GM18907 (cell line): ENCODE data around the gene EDAR.

Source experiments
- ATAC-seq: cut with Tn5 transposase; IDR thresholded peaks from one replicate; pipeline ENCODE4 v1.9.1; 2021; ENCODE audit warnings: mild to moderate bottlenecking, moderate library complexity; ENCODE audit not compliant: unreplicated experiment

EDAR gene

DNA sequence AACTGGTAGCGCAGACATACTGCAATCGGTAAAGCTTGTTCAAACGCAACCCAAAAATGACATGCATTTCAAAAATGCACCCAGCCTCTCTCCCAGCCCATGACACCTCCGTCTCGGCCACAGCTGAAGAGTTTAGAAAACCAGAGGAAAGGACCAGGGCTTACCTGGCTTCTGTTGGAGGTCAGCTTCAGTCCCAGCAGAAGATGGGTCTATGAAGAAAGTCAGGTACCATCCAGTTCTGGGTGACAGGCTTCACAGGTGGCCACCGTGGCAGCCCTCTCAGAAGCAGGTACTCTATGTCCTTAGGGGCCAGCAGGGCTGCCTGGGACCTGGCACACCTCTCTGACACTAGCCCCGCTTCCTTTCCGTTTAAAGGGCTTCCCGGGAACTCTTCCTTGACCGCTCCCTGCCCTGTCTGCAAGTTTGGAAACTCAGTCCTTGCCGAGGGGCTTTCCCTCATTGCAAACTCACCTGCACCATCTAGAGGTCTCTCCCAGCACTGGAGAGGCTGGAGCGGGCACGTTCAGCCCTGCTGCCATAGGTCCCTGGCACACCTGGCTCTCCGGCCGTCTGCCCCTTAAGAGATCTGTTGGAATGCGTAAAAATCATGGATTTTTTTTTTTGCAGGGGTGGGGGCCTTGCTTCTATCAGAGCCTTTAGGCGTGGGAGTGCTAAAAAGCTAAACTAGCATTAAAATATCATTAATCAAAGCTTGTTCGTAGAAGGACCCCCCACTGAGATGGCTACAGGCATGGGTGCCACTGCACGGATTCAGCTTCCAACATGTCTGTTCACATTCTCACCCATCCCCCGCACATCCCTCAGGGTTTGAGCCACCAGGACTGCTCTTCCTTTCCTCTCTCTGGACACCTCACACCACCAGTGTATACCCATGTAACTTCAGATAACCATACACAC lies at the start of gene EDAR:
TSS of gene EDAR (minus strand) at position 425 of the 918 bp plus-strand sequence. CDS start 58,206 bp downstream, outside the sequence.
- ATAC-seq, result peak; percentile 66

DNA sequence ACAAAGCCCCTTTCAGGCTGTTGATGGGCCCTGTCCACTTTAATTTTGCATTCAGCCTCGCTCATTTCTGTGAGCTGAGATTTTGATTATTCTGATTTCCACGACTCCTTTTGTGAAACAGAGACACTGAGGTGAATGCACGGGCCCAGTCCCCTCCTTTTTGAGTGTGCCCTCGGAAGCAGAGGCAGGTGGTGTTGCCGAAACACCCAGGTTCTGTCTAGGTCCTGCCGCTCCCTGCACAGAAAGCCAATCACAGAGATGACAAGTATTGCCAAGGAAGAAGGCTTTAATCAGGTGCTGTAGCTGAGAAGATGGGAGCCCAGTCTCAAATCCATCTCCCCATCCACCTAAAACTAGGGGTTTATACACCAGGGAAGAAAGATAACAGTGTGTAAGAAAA lies 44.2 kb upstream of the EDAR start:
- no peak for ATAC-seq

DNA sequence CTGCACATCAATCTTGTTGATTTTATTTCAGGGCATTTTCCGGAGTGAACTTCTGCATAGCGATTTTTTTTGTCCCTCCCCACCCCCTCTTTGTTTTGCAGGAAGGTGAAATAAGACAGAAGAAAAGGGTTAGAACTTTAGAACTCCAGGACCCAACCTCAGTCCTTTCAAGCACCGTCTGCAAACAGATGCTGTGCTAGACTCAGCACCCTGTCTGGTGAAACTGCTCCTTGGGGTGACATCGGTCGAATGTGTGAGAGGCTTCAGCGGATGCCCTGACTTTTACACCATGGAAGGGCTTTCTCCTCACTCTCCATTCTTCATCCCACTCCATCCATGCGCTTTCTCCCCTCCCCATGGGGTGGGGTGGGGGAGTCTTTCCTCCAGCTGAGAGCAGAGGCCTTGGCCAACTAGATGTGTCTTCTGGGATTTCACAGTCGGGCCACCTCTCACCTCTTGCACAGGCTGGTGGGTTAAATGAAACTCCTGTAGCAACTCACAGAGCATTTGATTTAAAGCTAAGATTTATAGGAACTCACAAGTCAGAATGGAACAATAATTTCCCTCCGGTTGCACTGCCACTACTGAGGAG lies 43.3 kb upstream of the EDAR start:
- no peak for ATAC-seq

DNA sequence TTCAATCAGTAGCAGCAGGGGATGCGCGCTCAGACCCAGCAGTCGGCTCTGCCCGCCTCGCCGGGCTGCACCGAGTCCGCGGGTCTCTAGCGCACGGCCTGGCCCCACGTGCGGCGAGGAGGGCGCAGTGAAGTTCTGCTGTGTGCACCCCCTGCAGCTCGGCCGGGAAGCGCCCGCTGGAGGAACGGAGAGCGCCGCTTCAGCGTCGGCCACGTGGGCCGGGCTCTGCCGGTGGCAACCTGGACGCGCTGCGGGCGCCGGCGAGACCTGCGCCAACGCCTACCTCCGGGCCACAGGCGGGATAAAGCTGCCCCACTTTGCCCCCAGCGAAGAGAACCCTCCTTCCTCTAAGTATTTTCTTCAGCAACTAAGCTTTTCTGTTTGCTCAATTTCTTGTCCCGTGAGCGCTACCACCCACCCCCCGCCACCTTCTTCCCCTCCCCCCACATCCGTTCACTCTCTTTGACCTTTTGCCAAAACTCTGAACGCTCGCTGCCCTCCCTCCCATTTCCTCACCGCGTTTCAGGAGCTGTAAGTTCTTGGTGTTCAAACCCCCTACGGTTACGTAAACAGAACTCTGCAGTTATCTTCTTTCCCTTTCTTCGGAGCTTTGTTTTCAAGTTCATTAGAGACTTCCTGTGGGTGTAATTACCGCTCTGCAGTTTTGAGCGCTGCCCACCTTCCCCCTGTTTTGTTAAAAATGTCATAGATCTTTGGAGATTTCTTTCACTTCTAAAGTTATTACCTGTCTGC lies 42.6 kb upstream of the EDAR start:
- peak; percentile 73 for ATAC-seq

DNA sequence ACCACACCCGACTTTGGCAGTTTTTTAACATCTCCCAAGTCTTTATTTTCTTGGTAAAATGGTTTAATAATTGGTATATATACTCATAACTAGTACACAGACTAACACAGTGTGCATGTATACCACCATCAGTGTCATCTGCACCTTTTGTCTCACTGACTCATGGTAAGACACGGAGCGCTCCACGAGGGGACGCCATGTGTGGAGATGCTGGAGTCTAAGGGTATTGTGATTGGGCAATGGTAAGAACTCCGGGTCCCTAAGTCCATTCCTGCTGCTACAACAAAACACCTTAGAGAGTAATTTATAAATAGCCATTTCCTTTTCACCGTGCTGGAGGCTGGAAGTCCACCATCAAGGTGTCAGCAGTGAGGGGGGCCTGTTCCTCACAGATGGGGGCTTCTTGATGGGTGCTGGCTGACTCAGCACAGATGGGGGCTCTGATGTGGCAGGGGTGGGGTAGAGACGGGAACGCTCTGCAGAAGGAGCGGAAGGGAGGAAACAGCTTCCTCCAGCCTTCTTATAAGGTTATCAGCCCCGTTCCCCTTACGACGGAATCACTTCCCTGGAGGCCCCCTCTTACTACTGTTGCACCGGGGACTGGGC lies 42.0 kb upstream of the EDAR start:
- ATAC-seq, result no peak

DNA sequence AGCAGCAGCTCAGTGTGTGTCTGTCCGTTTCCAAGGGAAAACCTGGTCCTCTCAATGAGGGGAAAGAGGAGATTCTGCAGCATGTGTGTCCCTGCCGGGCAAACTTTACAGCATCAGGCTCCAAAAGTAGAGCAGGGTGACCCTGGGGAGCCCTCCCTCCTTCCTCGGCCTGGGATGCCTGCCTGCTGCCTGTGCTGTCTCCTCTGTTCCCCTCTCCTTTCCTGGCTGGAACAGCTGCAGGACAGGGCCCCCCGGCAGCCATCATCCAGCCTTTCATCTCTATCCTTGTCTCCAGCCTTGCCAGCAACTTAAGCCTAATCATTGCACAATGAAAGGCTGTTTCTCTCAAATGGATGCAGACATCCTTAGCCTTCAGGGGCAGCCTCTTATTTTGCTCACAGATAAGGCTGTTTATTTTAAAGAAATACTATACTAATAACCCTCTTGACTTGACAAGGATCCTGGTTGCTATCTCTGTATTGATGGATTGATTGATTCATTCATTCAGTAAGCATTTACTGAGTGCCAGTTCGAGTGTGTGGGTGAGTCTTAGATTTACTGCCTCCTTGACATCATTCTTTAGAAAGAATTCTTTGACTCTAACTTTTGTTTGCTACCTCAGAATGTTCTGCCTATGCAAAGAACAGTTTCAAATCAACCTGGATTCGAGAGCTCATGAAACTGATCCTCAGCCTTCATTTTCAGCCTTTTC lies 40.6 kb upstream of the EDAR start:
- no peak for ATAC-seq

DNA sequence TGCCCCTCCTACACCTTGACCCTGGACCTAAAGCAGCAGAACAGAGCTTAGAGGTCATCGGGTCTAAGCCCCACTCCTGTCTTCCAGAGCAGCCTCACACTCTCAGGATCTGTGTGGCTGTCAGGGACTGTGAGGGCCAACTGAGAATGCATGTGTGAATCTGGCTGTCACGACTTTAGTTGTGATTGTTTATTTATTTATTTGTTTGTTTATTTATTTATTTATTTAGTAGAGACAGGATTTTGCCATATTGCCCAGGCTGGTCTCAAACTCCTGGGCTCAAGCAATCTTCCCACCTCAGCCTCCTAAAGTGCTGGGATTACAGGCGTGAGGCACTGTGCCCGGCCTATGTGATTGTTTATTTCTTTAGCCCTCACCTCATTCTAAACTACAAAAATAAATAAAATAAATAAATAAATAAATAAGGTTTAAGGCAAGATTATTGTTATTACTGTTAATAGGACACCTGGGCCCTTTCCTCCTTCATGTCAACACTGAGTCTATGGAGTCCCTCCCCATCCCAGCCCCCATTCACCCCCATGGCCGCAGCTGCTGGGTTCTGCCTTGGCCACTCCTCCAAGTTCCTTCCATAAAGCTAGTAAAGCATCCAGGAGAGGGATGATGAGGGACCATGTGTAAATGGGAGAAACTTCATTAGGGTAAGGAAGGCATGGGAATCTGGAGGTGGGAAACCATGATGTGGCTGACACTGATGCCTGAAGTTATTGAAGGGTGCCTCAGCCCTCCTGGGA lies 39.9 kb upstream of the EDAR start:
- no peak for ATAC-seq

DNA sequence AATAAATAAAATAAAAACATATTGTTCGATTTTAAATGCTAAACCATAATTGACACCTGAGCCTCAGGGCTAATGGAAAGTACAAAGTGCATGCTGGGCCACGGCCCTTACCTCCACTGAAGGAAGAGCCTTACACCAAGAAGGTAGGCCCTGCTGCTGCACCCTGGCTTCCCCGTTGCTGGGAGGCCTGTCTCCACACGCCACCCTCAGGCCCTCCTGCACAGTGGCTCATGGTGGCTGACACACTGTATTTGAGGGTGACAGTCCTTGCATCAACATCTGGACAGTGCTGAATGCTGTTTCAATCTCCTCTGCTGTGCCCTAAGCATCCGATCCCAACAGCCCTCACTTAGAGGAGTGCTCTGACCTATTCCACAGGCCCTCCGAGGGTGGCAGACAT lies 39.3 kb upstream of the EDAR start:
- ATAC-seq, result no peak

DNA sequence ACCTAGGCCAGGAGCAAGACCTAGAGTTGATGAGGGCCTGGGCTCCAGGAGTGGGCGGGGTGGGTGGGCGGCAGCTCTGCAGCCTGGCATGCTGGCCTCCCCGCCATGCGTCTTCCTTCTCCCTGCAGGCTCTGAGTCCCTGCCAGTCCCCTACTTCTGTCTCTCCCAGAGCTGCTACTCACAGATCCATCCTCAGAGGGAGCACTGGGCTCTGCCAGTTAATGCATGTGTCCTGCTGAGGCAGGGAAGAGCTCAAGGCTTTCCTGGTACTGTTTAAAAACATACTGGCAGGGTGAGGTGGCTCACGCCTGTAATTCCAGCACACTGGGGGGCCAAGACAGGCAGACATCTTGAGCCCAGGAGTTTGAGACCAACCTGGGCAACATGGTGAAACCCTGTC lies 38.7 kb upstream of the EDAR start:
- no peak for ATAC-seq

DNA sequence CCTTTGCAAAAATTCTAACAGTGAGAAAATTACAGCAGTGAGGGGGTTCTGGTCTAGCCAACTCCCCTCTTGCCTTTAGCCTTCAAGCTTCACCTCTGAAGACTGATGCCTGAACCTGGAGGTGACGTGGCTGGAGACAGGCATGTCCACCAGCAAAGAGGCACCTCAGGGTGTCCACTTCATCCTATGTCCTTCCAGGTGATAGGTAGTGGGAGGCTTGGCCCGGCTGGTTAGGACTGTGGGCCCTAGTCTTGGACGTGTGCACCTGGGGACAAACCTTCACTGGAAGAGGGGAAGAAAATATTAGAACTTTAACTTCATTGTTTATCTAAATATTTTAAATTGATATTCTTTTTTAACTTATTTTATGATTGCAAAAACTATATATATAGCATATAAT lies 35.5 kb upstream of the EDAR start:
- no peak for ATAC-seq

DNA sequence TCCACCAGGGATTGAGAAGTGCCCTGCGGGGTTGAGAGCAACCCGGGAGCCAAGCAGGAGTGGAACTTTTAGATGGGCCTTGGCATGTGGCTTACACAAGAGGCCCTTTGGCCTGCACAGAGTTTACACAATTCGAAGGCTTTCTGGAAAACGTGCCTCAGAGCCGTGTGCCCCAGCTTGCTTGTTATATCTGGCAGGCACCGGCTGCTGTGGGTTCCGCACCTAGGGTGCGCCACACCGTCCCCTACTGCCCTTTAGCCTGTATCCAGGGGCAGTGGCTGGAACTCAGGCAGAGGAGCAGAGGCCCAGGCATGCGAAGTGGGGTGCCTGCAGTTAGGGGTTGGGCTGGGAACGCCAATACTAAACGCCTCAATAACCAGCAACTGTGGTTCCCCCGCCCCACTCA lies 32.9 kb upstream of the EDAR start:
- ATAC-seq, result no peak

DNA sequence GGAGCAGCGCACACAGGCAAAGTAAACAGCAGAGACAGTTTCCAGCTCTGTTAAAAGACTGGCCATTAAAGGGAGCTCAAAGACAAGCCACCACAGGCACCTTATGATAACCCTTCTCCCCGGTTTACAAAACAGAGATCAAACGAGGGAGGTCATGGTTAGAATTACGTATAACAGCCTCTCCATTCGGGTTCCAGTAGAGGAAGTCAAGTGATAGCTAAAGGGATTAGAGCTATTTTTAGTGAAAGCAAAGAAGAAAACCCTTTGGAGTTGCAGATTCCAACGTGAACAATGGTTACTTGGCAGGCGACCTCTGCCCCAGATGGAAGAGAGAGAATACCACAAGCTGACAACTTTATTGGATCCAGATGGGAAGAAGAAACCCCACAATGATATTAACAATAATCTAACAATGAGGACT lies 31.2 kb upstream of the EDAR start:
- ATAC-seq, result no peak

DNA sequence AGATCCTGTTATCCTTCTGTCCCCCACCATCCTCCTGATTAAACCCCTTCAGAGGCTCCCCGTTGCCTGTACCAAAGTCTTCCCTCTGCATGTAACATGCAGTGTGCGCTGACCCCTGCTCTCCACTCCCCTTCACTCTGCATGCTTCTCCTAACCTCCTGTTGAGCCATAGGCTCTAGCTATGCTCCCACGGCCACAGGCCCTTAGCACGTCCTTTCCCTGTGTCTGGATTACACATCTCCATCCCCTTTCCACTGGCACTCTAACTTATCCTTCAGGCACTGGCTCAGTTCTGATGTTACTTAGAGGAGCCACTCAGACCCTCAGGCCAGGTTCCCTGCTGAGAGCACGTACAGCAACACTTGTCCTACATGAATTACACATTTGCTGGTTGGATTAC lies 29.4 kb upstream of the EDAR start:
- ATAC-seq, result no peak

DNA sequence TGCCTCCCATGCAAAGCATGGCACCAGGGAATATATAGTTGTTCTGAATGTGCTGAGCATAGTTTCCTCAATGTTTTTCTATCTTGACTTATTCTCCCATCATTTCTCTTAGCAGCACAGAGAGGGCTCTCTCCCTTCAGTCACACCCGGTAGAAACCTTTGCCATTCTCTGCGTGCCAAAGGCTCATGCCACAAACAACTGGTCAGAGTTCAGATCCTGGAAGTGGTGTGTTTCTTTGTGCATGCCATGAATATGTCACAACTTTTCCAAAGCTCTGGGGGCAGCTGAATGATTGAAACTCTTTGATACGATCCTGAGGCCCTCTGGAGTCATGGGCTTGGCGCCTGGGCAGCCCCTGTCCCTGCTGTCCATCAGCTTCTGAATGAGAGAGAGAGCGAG lies 28.0 kb upstream of the EDAR start:
- no peak for ATAC-seq

DNA sequence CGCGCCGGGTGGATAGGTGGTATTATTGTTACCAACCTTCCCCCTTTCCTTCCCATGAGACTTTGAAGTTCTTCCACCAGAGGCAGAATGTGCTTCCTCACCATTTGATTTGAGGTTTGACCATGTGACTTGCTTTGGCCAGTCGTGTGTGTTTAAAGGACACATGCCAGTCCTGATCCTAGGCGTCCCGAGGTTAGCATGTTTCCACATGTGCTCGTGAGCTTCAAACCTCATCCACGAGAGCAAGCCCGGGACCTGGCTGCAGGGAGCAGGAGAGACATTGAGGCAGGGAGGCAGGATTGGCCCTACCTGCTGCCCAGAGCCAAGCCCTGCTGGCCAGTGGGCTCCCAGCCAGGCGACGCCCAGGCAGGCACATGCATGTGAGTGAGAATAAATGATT lies 27.4 kb upstream of the EDAR start:
- no peak for ATAC-seq

DNA sequence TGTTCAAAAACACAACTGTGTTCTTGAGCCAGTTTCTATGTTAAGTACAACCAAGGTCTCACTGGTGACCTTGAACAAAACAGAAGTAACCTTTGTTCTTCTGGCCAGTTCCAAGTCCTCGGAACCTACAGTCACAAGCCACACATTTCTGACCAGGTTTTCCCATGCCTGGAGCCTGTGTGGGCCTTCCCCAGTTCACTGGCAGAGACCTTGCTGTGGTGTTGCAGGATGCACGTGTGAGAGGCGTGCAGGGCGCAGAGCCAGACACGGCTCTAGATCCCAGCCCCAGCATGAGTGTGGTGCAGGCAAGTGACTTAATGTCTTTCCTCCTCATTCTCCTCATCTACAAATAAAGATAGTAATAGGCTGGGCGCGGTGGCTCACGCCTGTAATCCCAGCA lies 25.5 kb upstream of the EDAR start:
- no peak for ATAC-seq

DNA sequence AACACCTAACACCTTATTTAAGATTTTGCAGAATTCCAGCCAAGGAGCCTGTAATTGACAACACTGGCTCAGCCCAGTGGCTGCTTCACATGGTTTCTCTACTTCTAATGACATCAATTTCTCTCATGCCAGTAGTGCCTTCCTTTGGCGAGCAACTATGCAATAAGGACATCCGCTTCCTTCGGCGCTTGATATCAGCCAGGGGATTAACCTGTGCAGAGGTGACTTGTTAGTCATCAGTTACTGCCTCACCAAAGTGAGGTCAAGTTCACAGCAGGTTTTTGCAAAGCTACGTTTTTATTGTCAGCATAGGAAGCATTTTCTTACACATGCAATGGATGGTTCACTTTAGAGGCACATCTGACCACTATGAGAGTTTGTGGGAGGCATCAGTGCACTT lies 24.0 kb upstream of the EDAR start:
- ATAC-seq, result no peak

DNA sequence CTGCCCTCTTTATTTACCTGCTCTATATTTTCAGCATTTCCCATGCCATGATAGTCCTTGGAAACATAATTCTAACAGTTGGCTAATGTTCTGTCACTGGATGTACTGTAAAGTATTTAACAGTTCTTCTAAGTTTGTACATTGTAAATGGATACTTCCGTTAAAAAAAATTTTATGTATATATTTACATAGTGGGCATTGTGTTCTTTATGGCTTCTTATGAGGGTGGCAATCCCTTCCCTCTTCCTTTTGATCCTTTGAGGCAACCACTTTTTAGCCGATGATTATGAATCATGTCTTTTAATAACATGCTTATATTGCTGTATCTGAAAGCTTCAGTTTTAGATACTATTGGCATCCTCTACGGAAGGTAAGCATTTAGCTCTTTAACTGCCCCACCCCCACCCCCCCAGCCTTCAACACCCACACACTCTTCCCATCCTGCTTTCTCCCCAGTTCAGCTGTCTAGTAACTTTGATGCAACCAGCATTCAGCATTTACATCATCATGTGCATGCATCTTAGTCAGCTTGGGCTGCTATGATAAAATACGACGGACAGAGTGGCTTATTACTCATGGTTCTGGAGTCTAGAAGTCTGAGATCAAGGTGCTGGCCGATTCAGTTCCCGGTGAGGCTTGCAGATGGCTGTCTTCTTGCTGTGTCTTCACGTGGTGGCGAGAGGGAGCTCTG lies 21.0 kb upstream of the EDAR start:
- ATAC-seq, result no peak

DNA sequence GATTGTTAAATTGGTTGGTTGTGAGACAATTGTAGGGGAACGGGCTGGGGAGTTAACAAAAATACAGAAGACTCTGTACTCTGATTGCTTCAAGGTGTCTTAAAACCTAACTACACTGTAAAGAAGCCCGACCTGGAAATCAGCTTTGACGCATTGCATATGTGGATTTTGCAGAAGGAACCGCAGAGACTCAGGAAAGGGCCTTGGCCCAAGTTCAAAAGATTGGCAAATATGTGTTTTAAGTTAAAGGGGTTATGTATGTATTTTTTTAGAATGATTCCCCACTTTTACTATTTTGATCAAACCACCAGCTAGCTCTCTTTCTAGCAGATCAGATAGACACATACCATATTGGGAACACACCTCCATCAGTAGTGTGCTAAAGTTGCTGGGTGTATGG lies 18.0 kb upstream of the EDAR start:
- ATAC-seq, result no peak
